Measurements from ENCODE around the gene KCNJ3. TPM values are rescaled to one million over a fixed set of nuclear protein-coding genes. Genes with fewer than 3 reads are reported as not detected.

Gene KCNJ3
- total RNA-seq, 3 donors from 2014 or later (not counting 1 experiment from before 2014, with no cell fraction given) = not detected

DNA sequence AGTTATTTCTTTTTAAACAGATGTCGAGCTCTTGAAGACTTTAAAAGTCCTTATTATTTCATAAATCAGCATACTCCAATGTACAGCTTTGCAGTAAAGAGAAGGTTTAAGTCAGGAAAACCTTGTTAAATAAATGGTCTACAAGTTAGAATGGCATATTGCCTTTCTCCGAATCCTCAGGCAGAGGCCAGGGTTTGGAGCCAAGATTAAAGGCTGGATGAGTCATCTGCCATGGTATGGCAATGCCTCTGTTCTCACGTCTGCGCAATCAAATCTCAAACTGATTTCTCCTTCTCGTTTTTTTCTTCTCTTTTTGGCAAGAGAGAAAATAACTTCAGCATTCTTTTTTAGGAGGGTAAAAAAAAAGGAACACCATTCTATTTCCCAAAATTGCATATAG lies 5.6 kb upstream of the KCNJ3 start:
- intact Hi-C loops (cut with micrococcal nuclease) = no loop called here
- DNase-seq (no peak), ATAC-seq (no peak)
- Histone ChIP-seq H3K9me3 (ENCODE audit: control insufficient read depth, insufficient read depth, low read length) (peaks cover 4% of the 10 kb centered on the region), H3K4me1 (ENCODE audit: control insufficient read depth, insufficient read depth, low read length) (no peaks in the 10 kb centered on the region), H3K27me3 (ENCODE audit: control insufficient read depth, insufficient read depth, low read length) (peaks cover 3% of the 10 kb centered on the region), H3K27ac (ENCODE audit: low read length) (no peak overlapping the region), H3K36me3 (ENCODE audit: control insufficient read depth, insufficient read depth, low read length) (no peaks in the 10 kb centered on the region), H3K4me3 (ENCODE audit: low read length) (no peak overlapping the region)
- no peak overlapping the region for H3K27ac Mint-ChIP-seq
- H3K4me3 Mint-ChIP-seq = no peak overlapping the region
- no peaks in the 10 kb centered on the region for H3K4me1 Mint-ChIP-seq
- 78% methylated on average over 3 of the region's 5 CpGs for WGBS (ENCODE audit: insufficient coverage)
- H3K27me3 Mint-ChIP-seq (ENCODE audit: low read depth in 2 of 2) = peaks cover 8% of the 10 kb centered on the region in 2 donors
- TF ChIP-seq, protein P1, sequence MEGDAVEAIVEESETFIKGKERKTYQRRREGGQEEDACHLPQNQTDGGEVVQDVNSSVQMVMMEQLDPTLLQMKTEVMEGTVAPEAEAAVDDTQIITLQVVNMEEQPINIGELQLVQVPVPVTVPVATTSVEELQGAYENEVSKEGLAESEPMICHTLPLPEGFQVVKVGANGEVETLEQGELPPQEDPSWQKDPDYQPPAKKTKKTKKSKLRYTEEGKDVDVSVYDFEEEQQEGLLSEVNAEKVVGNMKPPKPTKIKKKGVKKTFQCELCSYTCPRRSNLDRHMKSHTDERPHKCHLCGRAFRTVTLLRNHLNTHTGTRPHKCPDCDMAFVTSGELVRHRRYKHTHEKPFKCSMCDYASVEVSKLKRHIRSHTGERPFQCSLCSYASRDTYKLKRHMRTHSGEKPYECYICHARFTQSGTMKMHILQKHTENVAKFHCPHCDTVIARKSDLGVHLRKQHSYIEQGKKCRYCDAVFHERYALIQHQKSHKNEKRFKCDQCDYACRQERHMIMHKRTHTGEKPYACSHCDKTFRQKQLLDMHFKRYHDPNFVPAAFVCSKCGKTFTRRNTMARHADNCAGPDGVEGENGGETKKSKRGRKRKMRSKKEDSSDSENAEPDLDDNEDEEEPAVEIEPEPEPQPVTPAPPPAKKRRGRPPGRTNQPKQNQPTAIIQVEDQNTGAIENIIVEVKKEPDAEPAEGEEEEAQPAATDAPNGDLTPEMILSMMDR (IDR thresholded peaks at IDR 0.05) = no peak
- no peaks in the 10 kb centered on the region for H3K36me3 Mint-ChIP-seq
- H3K9me3 Mint-ChIP-seq = peaks cover 6 to 13% of the 10 kb centered on the region in 2 donors

DNA sequence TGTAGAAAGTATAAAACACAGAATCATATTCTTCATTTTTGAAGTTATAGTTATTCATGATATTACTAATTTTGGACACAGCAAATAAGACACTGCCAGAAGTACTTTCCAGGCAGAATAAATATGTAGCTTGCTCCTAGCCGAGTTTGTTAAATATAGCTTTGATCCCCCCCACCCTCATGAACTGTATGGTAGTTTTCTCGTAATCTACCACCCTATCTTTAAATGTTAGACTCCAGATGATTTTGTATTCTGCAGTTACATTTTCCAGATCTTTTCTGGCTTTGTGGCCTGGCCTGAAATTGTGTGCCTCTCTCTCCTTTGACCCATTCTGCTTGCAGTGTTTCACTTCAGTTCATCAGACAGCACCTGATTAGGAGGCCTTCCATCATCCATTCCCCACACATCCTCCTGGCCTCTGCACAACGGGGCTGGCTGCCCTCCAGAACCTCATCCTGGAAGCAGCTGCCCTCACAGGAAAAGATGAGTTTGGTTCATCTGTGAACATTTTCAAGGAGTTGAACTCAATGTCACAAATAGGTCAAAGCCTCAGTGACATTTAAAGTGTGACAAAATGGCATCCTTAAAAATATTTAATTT lies 4.7 kb upstream of the KCNJ3 start:
- H3K27ac Mint-ChIP-seq = no peak overlapping the region
- peaks cover 6 to 14% of the 10 kb centered on the region in 2 donors for H3K9me3 Mint-ChIP-seq
- Histone ChIP-seq H3K4me3 (ENCODE audit: low read length) (no peak overlapping the region), H3K4me1 (ENCODE audit: control insufficient read depth, insufficient read depth, low read length) (no peaks in the 10 kb centered on the region), H3K9me3 (ENCODE audit: control insufficient read depth, insufficient read depth, low read length) (peaks cover 4% of the 10 kb centered on the region), H3K27ac (ENCODE audit: low read length) (no peak overlapping the region), H3K27me3 (ENCODE audit: control insufficient read depth, insufficient read depth, low read length) (peaks cover 3% of the 10 kb centered on the region), H3K36me3 (ENCODE audit: control insufficient read depth, insufficient read depth, low read length) (no peaks in the 10 kb centered on the region)
- H3K4me1 Mint-ChIP-seq = peaks cover 0 to under 1% of the 10 kb centered on the region in 2 donors
- ATAC-seq = no peak
- TF ChIP-seq, protein P1 (IDR thresholded peaks at IDR 0.05) = no peak
- H3K36me3 Mint-ChIP-seq = no peaks in the 10 kb centered on the region
- DNase-seq = no peak
- H3K4me3 Mint-ChIP-seq = no peak overlapping the region
- WGBS (ENCODE audit: insufficient coverage) = 57% methylated on average over 3 of the region's 3 CpGs
- intact Hi-C loops (cut with micrococcal nuclease) = no loop called here
- H3K27me3 Mint-ChIP-seq (ENCODE audit: low read depth in 2 of 2) = peaks cover 10 to 13% of the 10 kb centered on the region in 2 donors

DNA sequence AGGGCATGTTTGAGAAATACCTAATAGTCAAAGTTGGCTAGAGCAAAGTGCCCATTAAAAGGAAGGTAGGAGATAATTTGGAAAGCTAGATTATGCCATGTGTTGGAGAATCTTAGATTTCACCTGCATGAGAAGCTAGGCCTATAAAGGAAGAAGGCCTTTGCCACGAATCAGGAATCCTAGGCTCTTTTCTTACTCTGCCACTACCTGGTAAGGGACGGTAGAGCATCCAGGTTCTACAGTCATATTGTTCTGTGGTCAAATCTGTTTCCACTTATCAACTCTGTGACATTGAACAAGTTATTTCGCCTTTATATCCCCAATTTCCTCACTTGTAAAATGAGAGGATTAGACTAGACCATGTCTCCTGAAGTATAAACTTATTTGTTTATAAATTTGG lies 3.6 kb upstream of the KCNJ3 start:
- TF ChIP-seq, protein P1 (IDR thresholded peaks at IDR 0.05) = no peak
- Mint-ChIP-seq H3K9me3 (peaks cover 10 to 21% of the 10 kb centered on the region in 2 donors), H3K4me3 (no peak overlapping the region), H3K4me1 (peaks cover 0 to 6% of the 10 kb centered on the region in 2 donors), H3K27ac (no peak overlapping the region), H3K36me3 (peaks cover 9% of the 10 kb centered on the region), H3K27me3 (ENCODE audit: low read depth in 2 of 2) (peaks cover 21 to 22% of the 10 kb centered on the region in 2 donors)
- ATAC-seq (no peak), DNase-seq (no peak)
- no peaks in the 10 kb centered on the region for H3K36me3 ChIP-seq (ENCODE audit: control insufficient read depth, insufficient read depth, low read length)
- H3K4me1 ChIP-seq (ENCODE audit: control insufficient read depth, insufficient read depth, low read length) = no peaks in the 10 kb centered on the region
- intact Hi-C loops (cut with micrococcal nuclease) = no loop called here
- WGBS (ENCODE audit: insufficient coverage) = 60% methylated on average over 2 of the region's 3 CpGs
- H3K9me3 ChIP-seq (ENCODE audit: control insufficient read depth, insufficient read depth, low read length) = peaks cover 4% of the 10 kb centered on the region
- H3K27me3 ChIP-seq (ENCODE audit: control insufficient read depth, insufficient read depth, low read length) = peaks cover 3% of the 10 kb centered on the region
- H3K4me3 ChIP-seq (ENCODE audit: low read length) = no peak overlapping the region
- H3K27ac ChIP-seq (ENCODE audit: low read length) = no peak overlapping the region

DNA sequence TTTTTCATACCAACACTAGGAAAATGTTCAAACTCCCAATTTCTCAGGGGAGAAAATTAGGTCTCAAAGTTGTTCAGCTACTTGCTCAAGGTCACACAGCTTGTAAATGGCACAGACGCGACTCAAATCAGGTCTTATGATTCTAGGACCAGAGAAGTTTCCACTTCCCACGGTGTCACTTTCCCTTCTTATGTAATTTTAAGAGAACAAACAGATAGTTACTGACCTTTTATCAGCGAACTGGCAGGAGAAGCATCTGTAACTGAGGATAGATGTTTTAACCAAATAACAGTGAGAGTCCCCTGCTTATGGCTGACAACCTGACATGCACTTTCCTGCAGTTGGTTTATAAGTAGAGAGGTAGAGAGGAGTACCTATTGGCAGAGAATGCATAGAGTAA lies 2.1 kb upstream of the KCNJ3 start:
- no peak overlapping the region for H3K4me3 ChIP-seq (ENCODE audit: low read length)
- H3K27ac ChIP-seq (ENCODE audit: low read length) = no peak overlapping the region
- no peaks in the 10 kb centered on the region for H3K4me1 ChIP-seq (ENCODE audit: control insufficient read depth, insufficient read depth, low read length)
- Mint-ChIP-seq H3K27me3 (ENCODE audit: low read depth in 2 of 2) (peaks cover 22% of the 10 kb centered on the region in 2 donors), H3K27ac (no peak overlapping the region), H3K9me3 (peaks cover 8 to 18% of the 10 kb centered on the region in 2 donors), H3K36me3 (peaks cover 10% of the 10 kb centered on the region), H3K4me1 (peaks cover 0 to 6% of the 10 kb centered on the region in 2 donors), H3K4me3 (no peak overlapping the region)
- intact Hi-C loops (cut with micrococcal nuclease) = no loop called here
- TF ChIP-seq, protein P1 (IDR thresholded peaks at IDR 0.05) = no peak
- H3K27me3 ChIP-seq (ENCODE audit: control insufficient read depth, insufficient read depth, low read length) = peaks cover 3% of the 10 kb centered on the region
- 78% methylated on average over 4 of the region's 4 CpGs for WGBS (ENCODE audit: insufficient coverage)
- no peak for ATAC-seq
- H3K36me3 ChIP-seq (ENCODE audit: control insufficient read depth, insufficient read depth, low read length) = no peaks in the 10 kb centered on the region
- H3K9me3 ChIP-seq (ENCODE audit: control insufficient read depth, insufficient read depth, low read length) = peaks cover 4% of the 10 kb centered on the region
- no peak for DNase-seq

All from natural killer cell (primary cell).